ENCODE data around the gene TDRD7. TPM values are rescaled to one million over a fixed set of nuclear protein-coding genes. Genes with fewer than 3 reads are reported as not detected.

TDRD7 gene
- polyA plus RNA-seq, 2 donors, result 5.2 to 6.7 TPM

DNA sequence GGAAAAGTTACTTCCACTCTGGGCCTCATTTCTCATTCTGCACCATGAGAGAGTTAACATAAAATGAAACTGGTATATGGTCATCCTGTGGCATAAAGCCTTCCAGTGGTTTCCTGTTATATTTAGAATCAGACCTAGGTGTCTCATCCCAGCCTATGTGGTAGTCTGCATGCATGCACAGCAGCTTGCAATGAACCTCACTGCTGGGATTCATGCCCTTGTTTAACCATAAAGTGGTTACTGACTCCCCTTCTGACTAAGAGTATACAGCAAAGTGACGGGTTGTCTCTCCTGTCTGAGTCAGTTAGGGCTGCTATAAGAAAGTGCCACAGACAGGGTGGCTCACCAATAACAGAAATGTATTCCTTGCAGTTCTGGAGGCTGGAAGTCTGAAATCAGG is 14.7 kb upstream of the TDRD7 start:
- WGBS, 2 donors, result 72 to 80% methylated on average over 1 of the region's 1 CpG

GRCh38 chr9:97398999-97399758 is 12.7 kb upstream of the TDRD7 start:
- Histone ChIP-seq H3K4me3 (ENCODE audit: low read depth in 1 of 2, low read length in 2 of 2) (no peak overlapping the region), H3K36me3 (ENCODE audit: control insufficient read depth in 2 of 2, insufficient read depth in 2 of 2, low read length in 1 of 2) (no peaks in the 10 kb centered on the region), H3K27ac (ENCODE audit: low read depth in 2 of 2, low read length in 1 of 2) (no peak overlapping the region), H3K4me1 (ENCODE audit: control insufficient read depth in 2 of 2, insufficient read depth in 2 of 2, low read length in 1 of 2) (peaks cover 0 to 5% of the 10 kb centered on the region in 2 donors), H3K9me3 (ENCODE audit: control insufficient read depth in 2 of 2, insufficient read depth in 1 of 2, low read depth in 1 of 2, low read length in 1 of 2) (no peaks in the 10 kb centered on the region), H3K27me3 (ENCODE audit: control insufficient read depth in 1 of 2, insufficient read depth in 2 of 2, low read length in 2 of 2) (no peaks in the 10 kb centered on the region)
- WGBS, 2 donors, result 25% methylated on average over 17 to 20 of the region's 20 CpGs

More for the DNA sequence above, 14.7 kb upstream of the TDRD7 start:
- H3K27me3 ChIP-seq (ENCODE audit: control insufficient read depth in 1 of 2, insufficient read depth in 2 of 2, low read length in 2 of 2), result no peaks in the 10 kb centered on the region
- no peak overlapping the region for H3K27ac ChIP-seq (ENCODE audit: low read depth in 2 of 2, low read length in 1 of 2)
- no peaks in the 10 kb centered on the region for H3K9me3 ChIP-seq (ENCODE audit: control insufficient read depth in 2 of 2, insufficient read depth in 1 of 2, low read depth in 1 of 2, low read length in 1 of 2)
- peaks cover 0 to 5% of the 10 kb centered on the region in 2 donors for H3K4me1 ChIP-seq (ENCODE audit: control insufficient read depth in 2 of 2, insufficient read depth in 2 of 2, low read length in 1 of 2)
- H3K4me3 ChIP-seq (ENCODE audit: low read depth in 1 of 2, low read length in 2 of 2), result no peak overlapping the region
- H3K36me3 ChIP-seq (ENCODE audit: control insufficient read depth in 2 of 2, insufficient read depth in 2 of 2, low read length in 1 of 2), result no peaks in the 10 kb centered on the region

DNA sequence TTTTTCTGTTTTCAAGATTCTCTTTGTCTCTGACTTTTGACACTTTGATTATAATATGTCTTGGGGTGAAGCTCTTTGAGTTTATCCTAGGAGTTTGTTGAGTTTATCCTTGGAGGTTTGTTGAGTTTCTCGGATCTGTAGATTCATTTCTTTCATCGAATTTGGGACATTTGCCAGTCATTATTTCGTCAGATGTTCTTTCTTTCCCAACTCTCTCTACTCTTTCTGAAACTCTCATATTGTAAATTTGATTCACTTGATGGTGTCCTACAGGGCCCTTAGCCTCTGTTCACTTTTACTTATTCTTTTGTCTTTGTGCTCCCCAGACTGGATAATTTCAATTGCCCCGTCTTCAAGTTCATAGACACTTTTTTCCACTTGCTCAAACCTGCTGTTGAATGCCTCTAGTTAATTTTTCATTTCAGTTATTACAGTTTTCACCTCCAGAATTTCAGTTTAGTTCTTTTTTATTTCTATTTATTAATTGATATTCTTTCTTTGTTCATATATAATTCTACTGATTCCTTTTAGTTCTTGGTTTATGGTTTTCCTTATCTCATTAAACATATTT is 8.1 kb upstream of the TDRD7 start:
- peaks cover 0 to 3% of the 10 kb centered on the region in 2 donors for H3K4me1 ChIP-seq (ENCODE audit: control insufficient read depth in 2 of 2, insufficient read depth in 2 of 2, low read length in 1 of 2)
- H3K4me3 ChIP-seq (ENCODE audit: low read depth in 1 of 2, low read length in 2 of 2), result no peak overlapping the region
- no peaks in the 10 kb centered on the region for H3K36me3 ChIP-seq (ENCODE audit: control insufficient read depth in 2 of 2, insufficient read depth in 2 of 2, low read length in 1 of 2)
- H3K9me3 ChIP-seq (ENCODE audit: control insufficient read depth in 2 of 2, insufficient read depth in 1 of 2, low read depth in 1 of 2, low read length in 1 of 2), result no peaks in the 10 kb centered on the region
- H3K27ac ChIP-seq (ENCODE audit: low read depth in 2 of 2, low read length in 1 of 2), result no peak overlapping the region
- WGBS, 2 donors, result 92 to 95% methylated on average over 4 of the region's 4 CpGs
- H3K27me3 ChIP-seq (ENCODE audit: control insufficient read depth in 1 of 2, insufficient read depth in 2 of 2, low read length in 2 of 2), result no peaks in the 10 kb centered on the region

DNA sequence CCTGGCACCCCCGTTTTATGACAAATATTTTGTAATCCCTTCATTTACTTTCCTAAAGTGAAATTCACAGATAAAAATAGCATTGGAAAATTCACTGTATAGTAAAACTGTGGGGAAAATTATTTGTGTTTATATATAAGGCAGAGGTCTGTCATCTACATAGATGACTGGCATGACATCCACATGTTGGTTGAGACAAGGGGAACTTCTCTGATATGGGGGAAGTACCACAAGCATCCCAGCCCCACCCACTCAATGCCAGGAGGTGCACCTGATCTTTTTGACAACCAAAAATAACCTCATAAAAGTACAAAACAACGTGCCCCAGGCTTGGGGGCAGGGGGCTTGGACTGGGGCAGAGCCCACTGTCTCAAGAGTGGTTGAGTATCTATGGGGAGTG is 6.3 kb upstream of the TDRD7 start:
- Histone ChIP-seq H3K4me1 (ENCODE audit: control insufficient read depth in 2 of 2, insufficient read depth in 2 of 2, low read length in 1 of 2) (no peaks in the 10 kb centered on the region), H3K36me3 (ENCODE audit: control insufficient read depth in 2 of 2, insufficient read depth in 2 of 2, low read length in 1 of 2) (no peaks in the 10 kb centered on the region), H3K27me3 (ENCODE audit: control insufficient read depth in 1 of 2, insufficient read depth in 2 of 2, low read length in 2 of 2) (no peaks in the 10 kb centered on the region), H3K9me3 (ENCODE audit: control insufficient read depth in 2 of 2, insufficient read depth in 1 of 2, low read depth in 1 of 2, low read length in 1 of 2) (no peaks in the 10 kb centered on the region), H3K4me3 (ENCODE audit: low read depth in 1 of 2, low read length in 2 of 2) (no peak overlapping the region), H3K27ac (ENCODE audit: low read depth in 2 of 2, low read length in 1 of 2) (no peak overlapping the region)
- 45 to 57% methylated on average over 2 of the region's 2 CpGs for WGBS, 2 donors

DNA sequence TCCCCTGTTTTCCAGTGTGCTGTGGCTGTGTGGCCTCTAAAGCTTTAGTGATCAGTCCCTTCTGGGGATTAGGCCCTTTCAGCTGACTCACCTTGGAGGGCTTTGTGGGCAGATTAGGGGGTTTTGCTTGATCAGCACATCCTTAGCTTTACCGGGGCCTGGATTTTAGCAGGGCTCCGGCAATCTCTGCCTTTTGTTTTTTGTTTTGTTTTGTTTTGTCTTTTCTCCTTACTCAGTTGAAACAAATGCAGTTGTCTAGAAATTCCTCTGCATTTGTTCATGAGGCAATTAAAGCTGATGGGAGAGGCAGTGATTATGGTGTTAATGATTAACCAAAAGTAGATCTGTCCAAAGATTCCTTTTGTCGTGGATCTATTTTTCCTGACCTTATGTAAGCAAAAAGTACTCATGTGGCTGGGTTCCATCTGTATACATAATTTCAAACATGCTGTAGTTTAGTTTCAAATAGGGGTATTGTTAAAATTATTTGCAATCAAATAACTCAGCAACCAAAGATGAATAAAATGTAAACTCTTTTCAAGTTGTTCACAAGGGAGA is 5.2 kb upstream of the TDRD7 start:
- no peaks in the 10 kb centered on the region for H3K9me3 ChIP-seq (ENCODE audit: control insufficient read depth in 2 of 2, insufficient read depth in 1 of 2, low read depth in 1 of 2, low read length in 1 of 2)
- no peaks in the 10 kb centered on the region for H3K4me1 ChIP-seq (ENCODE audit: control insufficient read depth in 2 of 2, insufficient read depth in 2 of 2, low read length in 1 of 2)
- no peak overlapping the region for H3K4me3 ChIP-seq (ENCODE audit: low read depth in 1 of 2, low read length in 2 of 2)
- H3K36me3 ChIP-seq (ENCODE audit: control insufficient read depth in 2 of 2, insufficient read depth in 2 of 2, low read length in 1 of 2), result no peaks in the 10 kb centered on the region
- H3K27ac ChIP-seq (ENCODE audit: low read depth in 2 of 2, low read length in 1 of 2), result no peak overlapping the region
- no peaks in the 10 kb centered on the region for H3K27me3 ChIP-seq (ENCODE audit: control insufficient read depth in 1 of 2, insufficient read depth in 2 of 2, low read length in 2 of 2)
- WGBS, 2 donors, result 37 to 46% methylated on average over 3 of the region's 3 CpGs

- Histone ChIP-seq H3K27me3 (ENCODE audit: control insufficient read depth in 1 of 2, insufficient read depth in 2 of 2, low read length in 2 of 2) (no peaks in the 10 kb centered on the region), H3K4me3 (ENCODE audit: low read depth in 1 of 2, low read length in 2 of 2) (no peak overlapping the region), H3K36me3 (ENCODE audit: control insufficient read depth in 2 of 2, insufficient read depth in 2 of 2, low read length in 1 of 2) (no peaks in the 10 kb centered on the region), H3K4me1 (ENCODE audit: control insufficient read depth in 2 of 2, insufficient read depth in 2 of 2, low read length in 1 of 2) (no peaks in the 10 kb centered on the region), H3K27ac (ENCODE audit: low read depth in 2 of 2, low read length in 1 of 2) (no peak overlapping the region), H3K9me3 (ENCODE audit: control insufficient read depth in 2 of 2, insufficient read depth in 1 of 2, low read depth in 1 of 2, low read length in 1 of 2) (no peaks in the 10 kb centered on the region)
- 90 to 93% methylated on average over 4 of the region's 4 CpGs for WGBS, 2 donors
Observed at GRCh38 chr9:97408562-97408961, 3.3 kb upstream of the TDRD7 start.

- no peaks in the 10 kb centered on the region for H3K36me3 ChIP-seq (ENCODE audit: control insufficient read depth in 2 of 2, insufficient read depth in 2 of 2, low read length in 1 of 2)
- H3K27ac ChIP-seq (ENCODE audit: low read depth in 2 of 2, low read length in 1 of 2), result no peak overlapping the region
- H3K4me1 ChIP-seq (ENCODE audit: control insufficient read depth in 2 of 2, insufficient read depth in 2 of 2, low read length in 1 of 2), result no peaks in the 10 kb centered on the region
- peak overlapping the region; percentile 88 to 96 for H3K4me3 ChIP-seq (ENCODE audit: low read depth in 1 of 2, low read length in 2 of 2)
- H3K9me3 ChIP-seq (ENCODE audit: control insufficient read depth in 2 of 2, insufficient read depth in 1 of 2, low read depth in 1 of 2, low read length in 1 of 2), result no peaks in the 10 kb centered on the region
- WGBS, 2 donors, result 9 to 10% methylated on average over 3 of the region's 3 CpGs
- no peaks in the 10 kb centered on the region for H3K27me3 ChIP-seq (ENCODE audit: control insufficient read depth in 1 of 2, insufficient read depth in 2 of 2, low read length in 2 of 2)
Observed at GRCh38 chr9:97411440-97411788, 482 bp upstream of the TDRD7 start.

DNA sequence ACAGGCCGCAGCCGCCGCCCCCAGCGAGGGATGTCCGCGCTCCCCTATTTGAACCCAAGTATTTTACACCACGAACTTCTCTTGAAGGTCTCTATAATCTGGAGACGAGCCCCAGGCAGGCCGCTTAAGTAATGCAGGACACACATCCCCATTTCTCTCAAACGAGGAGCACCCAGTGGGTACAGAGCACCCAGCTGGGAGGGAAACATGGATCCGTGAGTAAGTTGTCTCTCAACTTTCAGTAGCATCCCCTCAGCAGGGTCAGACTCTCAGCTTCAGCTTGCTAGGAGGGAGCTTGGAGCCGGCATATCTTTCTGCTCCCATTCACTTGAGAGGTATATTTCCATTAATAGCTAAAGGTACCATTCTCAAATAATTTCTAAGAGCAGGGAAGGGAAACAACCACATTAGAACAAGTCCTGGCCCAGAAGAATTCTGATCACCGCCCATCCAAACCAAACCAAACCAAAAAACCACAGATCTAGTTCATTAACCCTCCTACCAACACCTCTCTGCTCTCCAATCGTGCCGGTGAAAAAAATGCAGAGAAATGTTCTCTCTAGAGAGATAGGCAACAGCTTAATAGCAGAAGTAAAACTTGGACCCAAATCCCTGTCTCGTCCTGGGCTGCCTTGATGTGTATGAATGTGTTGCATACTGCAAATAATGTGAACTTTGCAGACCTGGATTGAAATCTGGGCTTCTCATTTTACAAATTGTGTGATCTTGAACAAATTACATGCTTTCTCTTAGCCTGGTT is 910 bp downstream of the TDRD7 start:
- Histone ChIP-seq H3K4me3 (ENCODE audit: low read depth in 1 of 2, low read length in 2 of 2) (peak overlapping the region; percentile 88 to 96), H3K4me1 (ENCODE audit: control insufficient read depth in 2 of 2, insufficient read depth in 2 of 2, low read length in 1 of 2) (no peaks in the 10 kb centered on the region), H3K36me3 (ENCODE audit: control insufficient read depth in 2 of 2, insufficient read depth in 2 of 2, low read length in 1 of 2) (no peaks in the 10 kb centered on the region), H3K27ac (ENCODE audit: low read depth in 2 of 2, low read length in 1 of 2) (peak overlapping the region; percentile 85 to 90), H3K27me3 (ENCODE audit: control insufficient read depth in 1 of 2, insufficient read depth in 2 of 2, low read length in 2 of 2) (no peaks in the 10 kb centered on the region), H3K9me3 (ENCODE audit: control insufficient read depth in 2 of 2, insufficient read depth in 1 of 2, low read depth in 1 of 2, low read length in 1 of 2) (no peaks in the 10 kb centered on the region)
- WGBS, 2 donors, result 5 to 7% methylated on average over 16 of the region's 16 CpGs

DNA sequence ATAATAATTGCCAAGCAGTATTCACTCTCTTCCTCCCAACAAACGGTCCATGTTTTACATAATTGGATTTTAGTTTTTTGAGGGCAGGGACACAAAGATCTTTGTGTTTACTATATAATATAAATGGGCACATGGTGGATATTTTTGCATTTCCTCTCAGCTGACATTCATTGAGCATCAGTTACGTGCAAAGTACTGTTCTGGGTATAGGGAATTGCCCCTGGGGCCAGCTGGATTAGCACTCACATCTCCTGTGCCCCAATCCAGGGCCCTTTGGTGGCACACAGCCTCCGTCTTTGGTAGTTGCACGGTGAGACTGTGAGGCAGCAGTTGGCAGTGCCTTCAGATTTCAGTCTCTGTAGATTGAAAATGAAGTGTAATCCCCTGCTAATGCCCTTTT is 1.6 kb downstream of the TDRD7 start:
- Histone ChIP-seq H3K4me3 (ENCODE audit: low read depth in 1 of 2, low read length in 2 of 2) (no peak overlapping the region), H3K4me1 (ENCODE audit: control insufficient read depth in 2 of 2, insufficient read depth in 2 of 2, low read length in 1 of 2) (no peaks in the 10 kb centered on the region), H3K9me3 (ENCODE audit: control insufficient read depth in 2 of 2, insufficient read depth in 1 of 2, low read depth in 1 of 2, low read length in 1 of 2) (no peaks in the 10 kb centered on the region), H3K27me3 (ENCODE audit: control insufficient read depth in 1 of 2, insufficient read depth in 2 of 2, low read length in 2 of 2) (no peaks in the 10 kb centered on the region), H3K27ac (ENCODE audit: low read depth in 2 of 2, low read length in 1 of 2) (no peak overlapping the region), H3K36me3 (ENCODE audit: control insufficient read depth in 2 of 2, insufficient read depth in 2 of 2, low read length in 1 of 2) (no peaks in the 10 kb centered on the region)
- WGBS, 2 donors, result 54 to 55% methylated on average over 4 of the region's 4 CpGs
